K562 (cell line): ENCODE measurements around the gene PSMB10. TPM values are rescaled to one million over a fixed set of nuclear protein-coding genes. Genes with fewer than 3 reads are reported as not detected.

Experiments used
- ARNT ChIP-seq, 2 experiments: fragments of 450-650 bp; IDR thresholded peaks; 2 replicates each; pipeline ENCODE4 v1.6.1; 2016; ENCODE audit warnings: mild to moderate bottlenecking in 1 of 2
- EP300 ChIP-seq: IDR thresholded peaks from 2 replicates; pipeline ENCODE4 v1.6.1; 2012; ENCODE audit warnings: low read length, improper control_type of control experiment
- ETV1 ChIP-seq: fragments of 450-650 bp; conservative IDR thresholded peaks from 2 replicates; pipeline ENCODE4 v1.6.1; 2016; ENCODE audit warnings: missing genetic modification characterization, control low read depth, low read depth, missing compliant biosample characterization
- ETV5 ChIP-seq: sonication (generic); formaldehyde crosslinking; IDR thresholded peaks from 2 replicates; pipeline ENCODE4 v1.4.0; 2020; ENCODE audit warnings: low read depth, mild to moderate bottlenecking, missing genetic modification reagents
- FOXP1 ChIP-seq: sonication (generic); formaldehyde crosslinking; IDR thresholded peaks from 2 replicates; pipeline ENCODE4 v1.8.0; 2022; ENCODE audit warnings: mild to moderate bottlenecking, missing genetic modification reagents
- GABPA ChIP-seq: fragments of 200-800 bp; sonication (Bioruptor generic); conservative IDR thresholded peaks from 2 replicates; pipeline ENCODE4 v1.6.1; 2016; ENCODE audit warnings: low read depth, missing genetic modification characterization, missing compliant biosample characterization
- GATAD2B ChIP-seq: fragments of 450-650 bp; IDR thresholded peaks from 2 replicates; pipeline ENCODE4 v1.6.1; 2017; ENCODE audit warnings: mild to moderate bottlenecking, borderline replicate concordance
- HDAC8 ChIP-seq: fragments of 450-650 bp; IDR thresholded peaks from 2 replicates; pipeline ENCODE4 v1.6.1; 2016; ENCODE audit warnings: mild to moderate bottlenecking, missing genetic modification characterization, moderate library complexity, missing compliant biosample characterization
- KAT2B ChIP-seq: IDR thresholded peaks from one replicate; pipeline ENCODE4 v1.6.1; 2012; ENCODE audit warnings: low read depth, mild to moderate bottlenecking, control low read depth, inconsistent platforms, low read length, moderate library complexity
- LARP7 ChIP-seq: fragments of 450-650 bp; IDR thresholded peaks from 2 replicates; pipeline ENCODE4 v1.6.1; 2016
- LCOR ChIP-seq: sonication (generic); formaldehyde crosslinking; IDR thresholded peaks from 2 replicates; pipeline ENCODE4 v1.8.0; 2022; ENCODE audit warnings: mild to moderate bottlenecking, missing genetic modification reagents
- MTA1 ChIP-seq: fragments of 450-650 bp; IDR thresholded peaks from 2 replicates; pipeline ENCODE4 v1.6.1; 2017; ENCODE audit warnings: borderline replicate concordance
- MTA3 ChIP-seq: fragments of 450-650 bp; formaldehyde crosslinking; IDR thresholded peaks from 2 replicates; pipeline ENCODE4 v1.6.1; 2017; ENCODE audit warnings: mild to moderate bottlenecking, borderline replicate concordance
- NR3C1 ChIP-seq: sonication (generic); formaldehyde crosslinking; IDR thresholded peaks from 2 replicates; pipeline ENCODE4 v1.8.1; 2022; ENCODE audit warnings: missing genetic modification reagents
- PHF8 ChIP-seq: fragments of 200-600 bp; sonication (generic); IDR thresholded peaks from 2 replicates; pipeline ENCODE4 v1.6.1; 2012; ENCODE audit warnings: mixed run types, mild to moderate bottlenecking, inconsistent platforms, low read length, moderate library complexity, borderline replicate concordance
- PHTF2 ChIP-seq: fragments of 250-450 bp; sonication (Bioruptor Pico); IDR thresholded peaks from 2 replicates; pipeline ENCODE4 v1.5.0; 2021; ENCODE audit warnings: mild to moderate bottlenecking
- POLR2AphosphoS2 ChIP-seq: IDR thresholded peaks from 2 replicates; pipeline ENCODE4 v1.6.1; 2012; ENCODE audit warnings: low read length, improper control_type of control experiment
- RBFOX2 ChIP-seq: fragments of 200-400 bp; formaldehyde crosslinking; IDR thresholded peaks from 2 replicates; pipeline ENCODE4 v1.6.1; 2017; ENCODE audit warnings: low read depth, mild to moderate bottlenecking, low read length, moderate library complexity
- SMAD4 ChIP-seq: fragments of 250-450 bp; sonication (Bioruptor Pico); conservative IDR thresholded peaks from 2 replicates; pipeline ENCODE4 v1.8.0; 2021; ENCODE audit warnings: inconsistent platforms, mild to moderate bottlenecking, moderate library complexity
- THRAP3 ChIP-seq: fragments of 450-650 bp; IDR thresholded peaks from 2 replicates; pipeline ENCODE4 v1.6.1; 2016; ENCODE audit warnings: mild to moderate bottlenecking, inconsistent platforms, borderline replicate concordance
- ZNF436 ChIP-seq: fragments of 250-450, 450-650 bp; sonication (Bioruptor Pico); formaldehyde crosslinking; IDR thresholded peaks from 2 replicates; pipeline ENCODE4 v1.7.0; 2020; ENCODE audit warnings: mild to moderate bottlenecking
- ZNF79 ChIP-seq: fragments of 250-450 bp; sonication (Bioruptor Pico); IDR thresholded peaks from 2 replicates; pipeline ENCODE4 v1.4.0; 2020; ENCODE audit warnings: low read depth, mild to moderate bottlenecking, moderate library complexity
- polyA plus RNA-seq, 8 experiments: library from polyadenylated mRNA; depleted of rRNA in 4 of 8; stranded (reverse) in 5 of 8; unstranded in 3 of 8; fragments of >200 nt; fragmentation: Nextera tagmentation in 2 of 8; fragmentation: Illumina TruSeq in 1 of 8; extraction: Ambion mirVana in 2 of 8; extraction: Trizol in 1 of 8; gene quantifications; 2 replicates each; pipeline versions ENCODE4 v1.2.1 to v1.2.3, GENCODE V29; 2011 to 2014; ENCODE audit warnings: inconsistent platforms in 1 of 8, missing spikeins in 1 of 8
- total RNA-seq, 7 experiments: library from RNA; depleted of rRNA in 6 of 7; stranded (reverse); fragments of >200 nt in 6 of 7; fragmentation: Illumina TruSeq in 2 of 7; extraction: Trizol in 2 of 7; gene quantifications; 2 replicates each; pipeline versions ENCODE4 v1.2.1 to v1.2.3, GENCODE V29; 2011 to 2021; ENCODE audit warnings: low replicate concordance in 1 of 7
- TF ChIP-seq, protein P1 (sequence below): fragments of 450-650 bp; IDR thresholded peaks from one replicate; pipeline ENCODE4 v1.6.1; 2018; ENCODE audit warnings: mild to moderate bottlenecking, moderate library complexity; ENCODE audit not compliant: partially characterized antibody
- TF ChIP-seq, protein P2 (sequence below): fragments of 450-650 bp; IDR thresholded peaks from 2 replicates; pipeline ENCODE4 v1.7.1; 2018; ENCODE audit warnings: mild to moderate bottlenecking, low read depth; ENCODE audit not compliant: partially characterized antibody
- TF ChIP-seq, protein P3 (sequence below): sonication (generic); formaldehyde crosslinking; IDR thresholded peaks from 2 replicates; pipeline ENCODE4 v1.8.1; 2023; ENCODE audit warnings: mild to moderate bottlenecking, missing genetic modification reagents

PSMB10 gene
- total and polyA plus RNA-seq, 9 of the 15 experiments (the other 6 are each of a cell fraction or from before 2014, with no cell fraction given) = 11.7 to 105 (median 51.0) TPM

DNA sequence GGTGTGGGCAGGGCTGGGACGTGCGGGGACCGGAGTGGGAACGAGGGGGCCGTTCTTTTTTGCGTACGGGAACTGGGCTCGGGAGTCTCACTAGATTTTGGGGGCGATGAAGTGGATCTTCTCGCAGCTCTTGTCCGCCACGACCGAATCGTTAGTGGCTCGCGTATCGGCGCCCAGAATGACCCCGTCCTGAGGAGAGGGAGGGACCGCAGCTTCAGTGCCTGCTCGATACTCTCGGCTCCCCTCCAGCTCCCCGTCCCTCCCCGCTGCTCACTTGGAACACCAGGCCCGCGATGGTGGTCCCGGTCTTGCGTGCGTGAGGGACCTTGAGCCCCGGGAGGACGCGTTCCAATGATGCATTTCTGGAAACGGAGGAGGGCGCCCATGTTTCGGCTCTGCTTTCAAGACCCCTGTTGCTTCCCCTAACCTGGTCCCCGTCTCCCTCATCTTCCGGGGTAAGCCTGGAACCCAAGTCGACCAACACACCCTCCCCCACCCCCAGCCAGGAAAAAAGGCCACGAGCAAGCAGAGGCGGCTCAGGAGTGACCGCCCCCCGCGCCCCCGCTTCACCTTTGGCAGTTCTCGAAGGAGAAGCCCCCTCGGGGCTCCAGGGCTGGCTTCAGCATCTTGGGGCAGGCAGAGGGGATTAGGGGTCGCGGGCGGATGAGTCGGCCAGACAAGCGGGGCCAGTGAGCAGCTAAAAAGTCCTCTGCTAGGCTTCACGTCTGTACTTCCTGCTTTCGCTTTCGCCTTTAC is at the start of gene PSMB10 (continued):
- TF ChIP-seq NR3C1 (CRISPR knock-in tag) (no peak), POLR2AphosphoS2 (no peak; the same call in 1 of the 2 replicates), PHTF2 (no peak), MTA3 (no peak), GABPA (tag) (no peak), LCOR (no peak), LARP7 (no peak), ARNT (IDR thresholded peaks at IDR 0.05) (no peak), FOXP1 (CRISPR knock-in tag) (no peak), GATAD2B (no peak), ETV5 (CRISPR knock-in tag) (no peak), ZNF79 (CRISPR knock-in tag) (no peak), ZNF436 (no peak), KAT2B (no peak), HDAC8 (no peak), MTA1 (no peak), SMAD4 (no peak), EP300 (no peak), THRAP3 (no peak), ETV1 (tag) (0 out of 2 replicates have a peak, but pooled peaks have one; percentile 44), RBFOX2 (peak; percentile 77), PHF8 (peak; percentile 25)
- TF ChIP-seq, protein P1, sequence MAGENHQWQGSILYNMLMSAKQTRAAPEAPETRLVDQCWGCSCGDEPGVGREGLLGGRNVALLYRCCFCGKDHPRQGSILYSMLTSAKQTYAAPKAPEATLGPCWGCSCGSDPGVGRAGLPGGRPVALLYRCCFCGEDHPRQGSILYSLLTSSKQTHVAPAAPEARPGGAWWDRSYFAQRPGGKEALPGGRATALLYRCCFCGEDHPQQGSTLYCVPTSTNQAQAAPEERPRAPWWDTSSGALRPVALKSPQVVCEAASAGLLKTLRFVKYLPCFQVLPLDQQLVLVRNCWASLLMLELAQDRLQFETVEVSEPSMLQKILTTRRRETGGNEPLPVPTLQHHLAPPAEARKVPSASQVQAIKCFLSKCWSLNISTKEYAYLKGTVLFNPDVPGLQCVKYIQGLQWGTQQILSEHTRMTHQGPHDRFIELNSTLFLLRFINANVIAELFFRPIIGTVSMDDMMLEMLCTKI = no peak
- TF ChIP-seq, protein P2, sequence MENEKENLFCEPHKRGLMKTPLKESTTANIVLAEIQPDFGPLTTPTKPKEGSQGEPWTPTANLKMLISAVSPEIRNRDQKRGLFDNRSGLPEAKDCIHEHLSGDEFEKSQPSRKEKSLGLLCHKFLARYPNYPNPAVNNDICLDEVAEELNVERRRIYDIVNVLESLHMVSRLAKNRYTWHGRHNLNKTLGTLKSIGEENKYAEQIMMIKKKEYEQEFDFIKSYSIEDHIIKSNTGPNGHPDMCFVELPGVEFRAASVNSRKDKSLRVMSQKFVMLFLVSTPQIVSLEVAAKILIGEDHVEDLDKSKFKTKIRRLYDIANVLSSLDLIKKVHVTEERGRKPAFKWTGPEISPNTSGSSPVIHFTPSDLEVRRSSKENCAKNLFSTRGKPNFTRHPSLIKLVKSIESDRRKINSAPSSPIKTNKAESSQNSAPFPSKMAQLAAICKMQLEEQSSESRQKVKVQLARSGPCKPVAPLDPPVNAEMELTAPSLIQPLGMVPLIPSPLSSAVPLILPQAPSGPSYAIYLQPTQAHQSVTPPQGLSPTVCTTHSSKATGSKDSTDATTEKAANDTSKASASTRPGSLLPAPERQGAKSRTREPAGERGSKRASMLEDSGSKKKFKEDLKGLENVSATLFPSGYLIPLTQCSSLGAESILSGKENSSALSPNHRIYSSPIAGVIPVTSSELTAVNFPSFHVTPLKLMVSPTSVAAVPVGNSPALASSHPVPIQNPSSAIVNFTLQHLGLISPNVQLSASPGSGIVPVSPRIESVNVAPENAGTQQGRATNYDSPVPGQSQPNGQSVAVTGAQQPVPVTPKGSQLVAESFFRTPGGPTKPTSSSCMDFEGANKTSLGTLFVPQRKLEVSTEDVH = no peak
- TF ChIP-seq, protein P3, sequence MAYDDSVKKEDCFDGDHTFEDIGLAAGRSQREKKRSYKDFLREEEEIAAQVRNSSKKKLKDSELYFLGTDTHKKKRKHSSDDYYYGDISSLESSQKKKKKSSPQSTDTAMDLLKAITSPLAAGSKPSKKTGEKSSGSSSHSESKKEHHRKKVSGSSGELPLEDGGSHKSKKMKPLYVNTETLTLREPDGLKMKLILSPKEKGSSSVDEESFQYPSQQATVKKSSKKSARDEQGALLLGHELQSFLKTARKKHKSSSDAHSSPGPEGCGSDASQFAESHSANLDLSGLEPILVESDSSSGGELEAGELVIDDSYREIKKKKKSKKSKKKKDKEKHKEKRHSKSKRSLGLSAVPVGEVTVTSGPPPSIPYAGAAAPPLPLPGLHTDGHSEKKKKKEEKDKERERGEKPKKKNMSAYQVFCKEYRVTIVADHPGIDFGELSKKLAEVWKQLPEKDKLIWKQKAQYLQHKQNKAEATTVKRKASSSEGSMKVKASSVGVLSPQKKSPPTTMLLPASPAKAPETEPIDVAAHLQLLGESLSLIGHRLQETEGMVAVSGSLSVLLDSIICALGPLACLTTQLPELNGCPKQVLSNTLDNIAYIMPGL (CRISPR knock-in tag) = peak; percentile 37; the same call in 1 of the 2 replicates
